ENCODE results near the gene SGTA.

Gene SGTA

DNA sequence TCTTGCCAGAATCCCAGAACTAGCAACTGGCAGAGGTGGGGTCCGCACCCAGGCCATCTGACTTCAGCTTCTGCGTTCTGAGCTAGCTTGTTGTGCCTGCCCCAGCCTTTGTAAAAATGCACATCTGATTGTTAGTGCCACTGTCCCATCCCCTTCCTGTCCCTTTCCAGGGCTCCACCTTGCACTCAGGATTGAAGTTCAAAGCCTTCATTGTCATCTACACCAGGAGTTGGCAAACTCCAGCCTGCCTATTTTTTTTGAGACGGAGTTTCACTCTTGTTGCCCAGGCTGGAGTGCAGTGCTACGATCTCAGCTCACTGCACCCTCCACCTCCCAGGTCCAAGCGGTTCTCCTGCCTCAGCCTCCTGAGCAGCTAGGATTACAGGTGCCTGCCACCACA lies 5.2 kb upstream of the SGTA start:
- Histone ChIP-seq H3K4me2 (peak overlapping the region in 6 of 11 experiments; percentile 1 to 99 (median 86); a peak in 6 of 22 replicates), H4K20me1 (peaks cover 0 to 66% (median 53%) of the 10 kb centered on the region in 11 experiments; a peak in 16 of 22 replicates), H3K27me3 (no peaks in the 10 kb centered on the region), H3K36me3 (peaks cover 18 to 66% (median 56%) of the 10 kb centered on the region in 11 experiments), H3K9me3 (replicated peaks in 1 of 11) (no peaks in the 10 kb centered on the region), H3K9ac (peak overlapping the region in 6 of 11 experiments; percentile 8 to 96 (median 37); a peak in 5 of 22 replicates), H3K4me3 (no peak overlapping the region), H3K27ac (no peak overlapping the region), H3K4me1 (peaks cover 33 to 71% (median 57%) of the 10 kb centered on the region in 10 experiments)
- no peak for TF ChIP-seq Cebpa-rat (IDR thresholded peaks at IDR 0.05)

DNA sequence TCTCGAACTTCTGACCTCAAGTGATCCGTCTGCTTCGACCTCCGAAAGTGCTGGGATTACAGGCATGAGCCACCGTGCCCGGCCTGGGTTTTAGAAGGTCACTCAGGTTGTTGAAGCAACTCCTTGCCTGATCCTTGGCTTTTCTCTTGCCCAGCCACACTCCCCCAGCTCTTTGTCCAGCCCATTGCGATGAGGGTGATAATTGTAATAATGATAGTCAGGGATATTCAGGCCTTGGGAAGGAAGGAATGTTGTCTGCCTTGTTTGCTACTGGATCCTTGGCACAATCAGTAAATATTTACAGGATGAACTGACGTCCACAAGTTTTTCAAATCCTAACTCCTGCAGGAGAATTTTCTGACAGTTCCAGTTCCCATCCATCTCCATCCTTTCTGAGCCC lies 4.0 kb upstream of the SGTA start:
- peak overlapping the region in 2 of 11 experiments; percentile 4 to 20; a peak in 2 of 22 replicates for H3K27ac ChIP-seq
- peak overlapping the region in 10 of 11 experiments; percentile 80 to 99 (median 95); a peak in 20 of 22 replicates for H3K4me2 ChIP-seq
- no peaks in the 10 kb centered on the region for H3K27me3 ChIP-seq
- H3K4me1 ChIP-seq = peaks cover 36 to 70% (median 60%) of the 10 kb centered on the region in 10 experiments
- no peaks in the 10 kb centered on the region for H3K9me3 ChIP-seq (replicated peaks in 1 of 11)
- peak overlapping the region in 3 of 10 experiments; percentile 89 to 91 (median 90); a peak in 2 of 20 replicates for H3K4me3 ChIP-seq
- no peak for TF ChIP-seq Cebpa-rat (IDR thresholded peaks at IDR 0.05)
- peaks cover 18 to 56% (median 46%) of the 10 kb centered on the region in 11 experiments for H3K36me3 ChIP-seq
- H4K20me1 ChIP-seq = peaks cover 1 to 67% (median 55%) of the 10 kb centered on the region in 11 experiments; a peak in 19 of 22 replicates
- H3K9ac ChIP-seq = peak overlapping the region in 10 of 11 experiments; percentile 17 to 96 (median 48); a peak in 17 of 22 replicates

DNA sequence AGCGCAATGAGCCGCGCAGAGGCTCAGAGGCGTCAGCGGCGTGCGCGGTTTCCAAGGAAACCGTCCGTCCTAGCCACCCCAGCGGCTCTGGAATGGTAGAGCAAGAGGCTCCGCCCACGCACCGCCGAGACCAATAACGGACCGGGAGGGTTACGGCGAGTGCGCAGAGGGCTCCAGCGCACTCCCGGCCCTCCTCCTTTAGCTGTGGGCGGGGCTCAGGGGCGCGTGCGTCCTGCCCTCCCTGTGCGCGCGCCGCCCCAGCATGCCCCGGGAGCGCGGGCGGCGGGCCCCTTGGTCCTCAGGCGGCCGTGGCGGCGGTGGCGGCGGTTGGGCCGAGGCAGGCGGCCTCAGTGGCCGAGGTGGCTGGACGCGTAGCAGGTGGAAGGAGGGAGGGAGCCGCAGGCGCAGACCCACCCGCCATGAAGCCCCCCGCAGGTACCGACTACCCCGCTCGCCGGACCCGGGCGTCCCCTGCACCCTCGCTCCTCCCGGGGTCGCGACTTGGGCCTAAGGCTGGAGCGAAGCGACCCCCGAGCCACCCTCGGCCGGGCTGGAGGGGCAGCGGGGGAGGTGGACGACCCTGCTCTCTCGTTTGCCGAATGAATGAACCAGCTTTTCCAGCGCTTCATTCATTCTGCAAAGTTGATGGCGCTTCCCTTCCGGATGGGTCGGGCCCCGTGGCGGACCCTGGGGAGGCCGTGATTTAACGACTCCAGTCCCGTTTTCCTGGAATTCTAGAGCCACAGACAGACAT lies 2.3 kb upstream of the SGTA start, which contains the start of gene THOP1:
Gene THOP1, plus strand, starts transcription at position 260 of the 754 bp plus-strand sequence. Its CDS starts 160 bp downstream, at position 420.
- H3K36me3 ChIP-seq = peaks cover 2 to 51% (median 34%) of the 10 kb centered on the region in 11 experiments; a peak in 21 of 22 replicates
- peak within 1 kb of the TSS; percentile 44 to 99 (median 90); a peak in 21 of 22 replicates for H3K27ac ChIP-seq
- peaks cover 15 to 70% (median 55%) of the 10 kb centered on the region in 11 experiments; a peak in 21 of 22 replicates for H4K20me1 ChIP-seq
- H3K4me1 ChIP-seq = peaks cover 53 to 79% (median 72%) of the 10 kb centered on the region in 10 experiments
- peak within 1 kb of the TSS; percentile 83 to 99 (median 90) for H3K4me3 ChIP-seq
- no peak for TF ChIP-seq Cebpa-rat (IDR thresholded peaks at IDR 0.05)
- peak within 1 kb of the TSS; percentile 84 to 97 (median 91) for H3K9ac ChIP-seq
- no peaks in the 10 kb centered on the region for H3K27me3 ChIP-seq
- H3K4me2 ChIP-seq = peak within 1 kb of the TSS; percentile 80 to 99 (median 93)
- no peaks in the 10 kb centered on the region for H3K9me3 ChIP-seq (replicated peaks in 1 of 11)

DNA sequence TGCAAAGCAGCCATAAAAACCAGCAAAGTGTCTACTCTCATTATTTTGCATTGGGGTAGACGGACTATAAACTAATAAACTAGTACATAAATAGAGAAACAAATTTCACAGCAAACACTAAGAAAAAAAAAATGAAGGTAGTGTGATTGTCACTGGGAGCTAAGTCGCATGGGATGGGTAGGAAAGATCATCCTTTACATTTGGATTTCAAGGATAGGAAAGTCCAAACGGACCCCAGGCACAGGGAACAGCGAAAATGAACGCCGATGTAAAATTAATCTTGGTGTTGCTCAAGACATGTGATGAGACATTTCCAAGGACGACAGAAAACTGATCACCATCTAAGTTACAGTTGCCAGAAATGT lies 690 bp upstream of the SGTA start:
- Histone ChIP-seq H4K20me1 (peaks cover 32 to 70% (median 55%) of the 10 kb centered on the region in 11 experiments; a peak in 21 of 22 replicates), H3K4me1 (peaks cover 61 to 84% (median 80%) of the 10 kb centered on the region in 10 experiments), H3K36me3 (peaks cover 0 to 51% (median 40%) of the 10 kb centered on the region in 11 experiments; a peak in 20 of 22 replicates), H3K27me3 (no peaks in the 10 kb centered on the region), H3K27ac (peak overlapping the region in 10 of 11 experiments; percentile 24 to 99 (median 94); a peak in 19 of 22 replicates), H3K9ac (peak overlapping the region in 8 of 11 experiments; percentile 94 to 99 (median 96); a peak in 15 of 22 replicates), H3K4me3 (peak overlapping the region in 9 of 10 experiments; percentile 20 to 100 (median 97); a peak in 14 of 20 replicates), H3K9me3 (replicated peaks in 1 of 11) (no peaks in the 10 kb centered on the region), H3K4me2 (peak overlapping the region; percentile 70 to 93 (median 82))
- peak in 1 of 11 experiments; percentile 2; a peak in 1 of 22 replicates for TF ChIP-seq Cebpa-rat (IDR thresholded peaks at IDR 0.05)

DNA sequence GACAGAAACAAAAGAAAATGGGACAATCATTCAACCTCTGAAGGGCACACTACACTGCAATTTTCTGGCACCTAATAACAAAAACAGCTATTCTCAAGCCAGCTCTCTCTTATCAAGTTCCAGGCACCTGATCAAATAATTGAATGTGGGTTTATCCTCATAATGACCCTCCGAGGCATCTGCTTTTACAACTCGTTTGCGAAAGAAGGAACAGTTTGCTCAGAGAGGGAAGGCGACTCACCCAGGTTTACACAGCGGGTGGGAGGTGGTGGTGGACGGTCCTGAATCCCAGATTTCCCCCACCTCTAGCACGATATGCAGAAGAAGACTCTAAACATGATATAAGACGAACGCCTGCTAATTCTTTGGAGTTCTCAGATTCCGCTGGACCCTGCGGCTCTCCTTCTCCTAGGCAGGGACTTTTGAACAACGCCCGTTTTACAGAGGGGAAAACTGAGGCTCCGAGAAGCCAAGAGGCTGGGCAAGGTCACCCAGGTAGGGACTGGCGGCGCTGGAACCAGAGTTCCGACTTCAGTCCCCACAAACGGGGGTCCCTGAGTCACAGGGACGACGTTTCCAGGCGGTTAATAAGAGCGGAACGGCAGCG lies 641 bp downstream of the SGTA start:
- no peak for TF ChIP-seq Cebpa-rat (IDR thresholded peaks at IDR 0.05)
- Histone ChIP-seq H4K20me1 (peaks cover 41 to 70% (median 58%) of the 10 kb centered on the region in 11 experiments; a peak in 21 of 22 replicates), H3K27ac (peak overlapping the region; percentile 92 to 99 (median 95))

DNA sequence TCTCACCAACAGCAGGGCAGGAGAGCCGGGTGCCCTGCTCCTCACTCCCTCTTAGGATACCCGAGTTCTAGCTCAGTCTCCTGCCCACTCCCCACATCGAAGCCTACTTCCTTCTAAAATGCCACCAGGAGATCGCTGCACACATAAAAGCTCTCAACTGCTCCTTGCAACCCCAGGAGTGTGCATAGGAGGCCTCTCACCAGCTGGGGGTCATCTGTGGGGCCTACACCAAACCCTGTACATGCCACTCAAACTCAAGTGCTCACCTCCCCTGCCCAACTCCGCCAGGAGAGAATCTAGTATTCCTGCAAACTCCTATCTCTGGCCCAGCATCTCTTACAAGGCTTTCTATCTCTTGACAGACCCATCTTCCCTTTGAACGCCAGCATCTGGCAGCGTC lies 2.8 kb downstream of the SGTA start:
- TF ChIP-seq Cebpa-rat (IDR thresholded peaks at IDR 0.05) = no peak
- Histone ChIP-seq H3K9ac (peak overlapping the region; percentile 23 to 99 (median 96); a peak in 17 of 22 replicates), H3K27ac (peak overlapping the region in 5 of 11 experiments; percentile 6 to 94 (median 25); a peak in 7 of 22 replicates), H3K27me3 (no peaks in the 10 kb centered on the region), H3K4me1 (peaks cover 69 to 87% (median 83%) of the 10 kb centered on the region in 10 experiments), H4K20me1 (peaks cover 43 to 76% (median 71%) of the 10 kb centered on the region in 11 experiments; a peak in 21 of 22 replicates), H3K4me3 (peak overlapping the region in 3 of 10 experiments; percentile 2 to 4 (median 2); a peak in 1 of 20 replicates), H3K4me2 (peak overlapping the region; percentile 88 to 98 (median 95)), H3K36me3 (peaks cover 8 to 52% (median 46%) of the 10 kb centered on the region in 11 experiments; a peak in 21 of 22 replicates), H3K9me3 (replicated peaks in 1 of 11) (no peaks in the 10 kb centered on the region)

More for the DNA sequence above, 641 bp downstream of the SGTA start:
- Histone ChIP-seq H3K36me3 (peaks cover 1 to 48% (median 37%) of the 10 kb centered on the region in 11 experiments; a peak in 21 of 22 replicates), H3K4me2 (peak overlapping the region; percentile 88 to 98 (median 95)), H3K4me1 (peaks cover 63 to 83% (median 76%) of the 10 kb centered on the region in 10 experiments), H3K27me3 (no peaks in the 10 kb centered on the region), H3K9ac (peak overlapping the region; percentile 92 to 100 (median 97)), H3K9me3 (replicated peaks in 1 of 11) (no peaks in the 10 kb centered on the region), H3K4me3 (peak overlapping the region; percentile 86 to 100 (median 98))

DNA sequence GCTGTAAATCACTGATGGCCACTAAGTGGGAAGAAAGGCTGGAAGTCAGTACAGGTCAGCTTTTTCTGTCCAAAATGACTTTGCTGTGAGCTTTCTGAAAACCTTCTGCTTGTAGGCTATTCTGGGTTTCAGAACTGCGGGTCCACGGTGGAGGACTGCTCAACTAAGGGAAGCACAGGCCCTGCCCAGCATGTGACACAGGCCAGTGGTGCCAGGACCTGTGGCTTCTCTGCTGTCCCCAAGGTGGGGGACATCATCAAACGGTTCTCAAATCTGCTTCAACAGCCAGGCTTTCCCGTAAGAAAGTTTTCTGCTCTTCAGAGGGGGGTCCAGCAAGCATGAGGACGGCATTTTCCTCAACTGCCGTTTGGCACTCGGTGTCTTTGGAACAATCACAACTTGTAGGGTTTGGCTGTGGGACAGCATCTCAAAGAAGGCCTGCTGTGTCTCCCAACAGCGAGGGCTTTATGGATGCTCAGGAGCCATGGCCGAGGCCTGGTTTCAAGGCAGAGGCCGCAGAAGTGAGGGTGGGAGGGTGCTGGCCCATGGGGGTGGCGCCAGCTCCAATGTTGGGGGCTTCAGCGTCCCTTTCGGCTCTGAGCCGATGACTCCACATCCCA lies 3.8 kb downstream of the SGTA start:
- Histone ChIP-seq H3K4me1 (peaks cover 72 to 90% (median 85%) of the 10 kb centered on the region in 10 experiments), H3K27me3 (no peaks in the 10 kb centered on the region), H4K20me1 (peaks cover 54 to 87% (median 81%) of the 10 kb centered on the region in 11 experiments; a peak in 21 of 22 replicates), H3K4me2 (peak overlapping the region; percentile 28 to 98 (median 95); a peak in 20 of 22 replicates), H3K27ac (peak overlapping the region in 10 of 11 experiments; percentile 8 to 94 (median 31); a peak in 13 of 22 replicates), H3K9me3 (replicated peaks in 1 of 11) (no peaks in the 10 kb centered on the region), H3K36me3 (peaks cover 8 to 57% (median 50%) of the 10 kb centered on the region in 11 experiments; a peak in 21 of 22 replicates), H3K4me3 (no peak overlapping the region; a peak in 2 of 20 replicates), H3K9ac (peak overlapping the region; percentile 17 to 99 (median 60); a peak in 18 of 22 replicates)
- TF ChIP-seq Cebpa-rat (IDR thresholded peaks at IDR 0.05) = no peak

All from BLaER1 treated with 17β-estradiol and CSF1 and Interleukin-3, amounts not matched to agents 10 nM and 100 nM (cell line).